GM10266 (cell line): ENCODE results near the gene SERPINB1.
A peak's percentile ranks its signal among the peaks of the same experiment; 100 is the strongest.

ENCODE experiments used
- DNase-seq: peaks from one replicate; pipeline ENCODE4 v3.0.0; 2012; ENCODE audit errors: extremely low spot score
- TF ChIP-seq, protein P1 (sequence below): IDR thresholded peaks from 2 replicates; pipeline ENCODE4 v1.5.1; 2012; ENCODE audit warnings: mild to moderate bottlenecking, low read depth; ENCODE audit not compliant: control insufficient read depth, insufficient read depth; ENCODE audit errors: missing control alignments

Gene SERPINB1

DNA sequence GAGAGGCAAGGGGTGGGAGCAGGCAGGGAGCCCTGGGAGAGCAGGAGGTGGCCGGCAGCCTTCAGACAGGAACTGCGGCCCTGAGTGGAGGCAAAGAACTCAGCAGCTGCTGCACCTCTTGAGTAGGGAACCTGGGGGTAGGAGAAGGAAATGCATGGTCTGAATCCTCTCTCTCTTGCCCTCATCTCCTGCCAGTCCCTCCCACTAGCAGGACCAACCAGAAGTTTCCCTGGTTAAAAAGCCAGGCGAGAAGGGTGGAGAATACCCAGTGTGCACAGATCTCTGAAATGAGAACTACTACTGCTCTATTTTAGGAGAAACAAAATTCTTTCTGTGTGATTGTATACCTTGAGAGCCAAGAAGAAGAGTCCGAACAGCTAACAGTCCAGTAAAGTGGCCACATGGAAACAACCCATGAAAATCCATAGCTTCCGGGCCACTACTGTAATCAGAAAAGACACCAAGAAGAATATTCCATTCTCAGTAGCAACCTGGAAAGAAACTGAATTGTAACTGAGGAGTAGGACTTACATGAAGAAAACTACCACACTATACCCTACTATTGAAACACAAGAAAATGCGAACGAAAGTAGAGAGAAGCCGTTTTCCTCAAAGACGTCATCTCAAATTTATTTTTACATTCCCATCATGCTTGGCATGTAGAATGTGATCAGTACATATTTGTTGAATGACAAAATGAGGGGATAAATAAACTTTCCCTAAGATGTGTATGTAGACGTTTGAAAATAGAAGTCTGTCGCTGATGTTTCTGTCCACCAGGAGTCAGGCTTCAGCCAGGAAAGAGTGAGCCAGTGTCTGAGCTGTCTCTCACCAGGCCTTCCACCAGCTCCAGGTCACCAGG lies 50.8 kb downstream of the SERPINB1 start:
- TF ChIP-seq, protein P1, sequence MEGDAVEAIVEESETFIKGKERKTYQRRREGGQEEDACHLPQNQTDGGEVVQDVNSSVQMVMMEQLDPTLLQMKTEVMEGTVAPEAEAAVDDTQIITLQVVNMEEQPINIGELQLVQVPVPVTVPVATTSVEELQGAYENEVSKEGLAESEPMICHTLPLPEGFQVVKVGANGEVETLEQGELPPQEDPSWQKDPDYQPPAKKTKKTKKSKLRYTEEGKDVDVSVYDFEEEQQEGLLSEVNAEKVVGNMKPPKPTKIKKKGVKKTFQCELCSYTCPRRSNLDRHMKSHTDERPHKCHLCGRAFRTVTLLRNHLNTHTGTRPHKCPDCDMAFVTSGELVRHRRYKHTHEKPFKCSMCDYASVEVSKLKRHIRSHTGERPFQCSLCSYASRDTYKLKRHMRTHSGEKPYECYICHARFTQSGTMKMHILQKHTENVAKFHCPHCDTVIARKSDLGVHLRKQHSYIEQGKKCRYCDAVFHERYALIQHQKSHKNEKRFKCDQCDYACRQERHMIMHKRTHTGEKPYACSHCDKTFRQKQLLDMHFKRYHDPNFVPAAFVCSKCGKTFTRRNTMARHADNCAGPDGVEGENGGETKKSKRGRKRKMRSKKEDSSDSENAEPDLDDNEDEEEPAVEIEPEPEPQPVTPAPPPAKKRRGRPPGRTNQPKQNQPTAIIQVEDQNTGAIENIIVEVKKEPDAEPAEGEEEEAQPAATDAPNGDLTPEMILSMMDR, result peak; percentile 73
- peak; percentile 71 for DNase-seq

DNA sequence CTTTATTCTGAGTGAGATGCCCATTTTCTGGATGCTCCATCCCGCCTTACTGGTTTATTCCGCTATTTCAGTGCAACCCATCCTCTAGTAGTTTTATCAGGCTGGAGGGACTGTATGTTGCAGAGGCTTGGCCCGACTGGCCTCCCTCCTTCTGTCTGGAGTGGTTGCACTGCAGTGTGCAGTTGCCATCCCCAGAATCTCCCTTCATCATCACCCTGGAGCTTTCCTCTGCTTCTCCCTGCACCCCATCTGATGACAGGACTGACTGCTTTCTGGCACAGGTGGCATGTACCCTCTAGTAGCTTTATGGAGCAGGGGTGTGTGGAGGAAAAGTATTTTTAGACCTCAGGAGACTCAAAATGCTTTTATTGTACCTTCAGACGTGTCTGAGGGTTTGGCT lies 55.4 kb downstream of the SERPINB1 start:
- DNase-seq, result no peak
- TF ChIP-seq, protein P1, result no peak

DNA sequence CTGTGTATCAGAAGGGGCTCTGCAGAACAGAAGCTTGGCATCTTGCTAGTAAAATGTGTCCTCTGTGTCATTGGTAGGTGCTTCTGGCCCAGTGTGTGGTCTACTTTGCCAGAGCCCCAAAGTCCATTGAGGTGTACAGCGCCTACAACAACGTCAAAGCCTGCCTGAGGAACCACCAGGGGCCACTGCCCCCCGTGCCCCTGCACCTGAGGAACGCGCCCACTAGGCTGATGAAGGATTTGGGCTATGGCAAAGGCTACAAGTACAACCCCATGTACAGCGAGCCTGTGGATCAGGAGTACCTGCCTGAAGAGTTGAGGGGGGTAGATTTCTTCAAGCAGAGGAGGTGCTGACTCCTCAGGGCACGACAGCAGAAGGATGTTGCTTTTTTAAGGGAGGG lies 56.7 kb downstream of the SERPINB1 start:
- TF ChIP-seq, protein P1, result no peak

DNA sequence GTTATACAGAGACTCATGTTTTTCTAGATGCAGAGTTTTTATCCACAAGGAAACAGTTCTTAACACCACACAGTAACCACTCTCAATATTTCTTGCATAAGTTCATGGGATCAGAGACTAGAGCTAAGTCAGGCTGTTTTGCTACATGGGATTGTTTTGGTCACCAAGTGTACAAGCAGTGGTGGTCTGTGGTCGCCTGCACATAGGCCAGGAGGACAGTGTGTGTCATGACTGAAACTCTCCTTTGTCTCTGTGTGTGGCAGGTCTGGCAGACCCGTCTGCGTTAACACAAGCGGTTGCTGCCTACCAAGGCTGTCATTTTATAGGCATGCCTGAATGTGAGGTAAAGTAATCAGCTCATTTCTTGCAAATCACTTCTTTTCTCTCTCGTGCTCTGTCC lies 57.6 kb downstream of the SERPINB1 start:
- TF ChIP-seq, protein P1, result no peak
- no peak for DNase-seq

More for the DNA sequence above, 56.7 kb downstream of the SERPINB1 start:
- no peak for DNase-seq

DNA sequence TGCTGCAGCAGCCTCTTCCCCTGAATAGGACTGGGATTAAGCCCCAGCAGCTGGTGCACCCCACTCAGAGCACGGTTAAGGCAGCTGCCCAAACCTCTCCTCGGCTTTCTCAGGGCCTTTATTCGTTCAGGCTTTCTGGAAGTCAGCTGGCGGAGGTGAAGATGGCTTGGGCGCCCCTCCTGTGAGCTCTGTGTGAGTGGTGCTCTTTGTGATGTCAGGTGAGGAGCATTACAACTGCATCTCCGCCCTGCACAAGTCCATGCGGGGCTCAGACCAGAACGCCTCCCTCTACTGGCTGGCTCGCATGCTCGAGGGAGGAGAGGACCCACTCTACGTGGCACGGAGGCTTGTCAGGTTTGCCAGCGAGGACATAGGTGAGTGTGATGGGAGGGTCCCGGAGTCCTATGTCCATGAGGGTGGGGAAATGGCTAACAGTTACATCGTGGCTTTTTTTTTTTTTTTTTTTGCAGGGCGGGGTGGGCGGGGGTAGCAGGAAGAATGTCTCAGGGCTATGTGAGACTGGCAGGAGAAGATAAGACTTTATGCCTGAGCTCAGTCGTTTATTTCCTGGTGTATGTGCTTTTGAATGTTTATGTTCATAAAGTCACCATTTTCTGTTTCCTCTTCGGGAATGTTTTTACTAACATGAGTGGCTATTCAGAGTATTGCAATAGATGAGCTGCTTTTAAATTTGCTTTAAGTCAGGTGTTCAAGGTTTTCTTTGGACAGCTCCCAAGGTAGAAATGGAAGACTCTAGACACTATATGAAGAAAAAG lies 58.3 kb downstream of the SERPINB1 start:
- TF ChIP-seq, protein P1, result no peak
- DNase-seq, result no peak

DNA sequence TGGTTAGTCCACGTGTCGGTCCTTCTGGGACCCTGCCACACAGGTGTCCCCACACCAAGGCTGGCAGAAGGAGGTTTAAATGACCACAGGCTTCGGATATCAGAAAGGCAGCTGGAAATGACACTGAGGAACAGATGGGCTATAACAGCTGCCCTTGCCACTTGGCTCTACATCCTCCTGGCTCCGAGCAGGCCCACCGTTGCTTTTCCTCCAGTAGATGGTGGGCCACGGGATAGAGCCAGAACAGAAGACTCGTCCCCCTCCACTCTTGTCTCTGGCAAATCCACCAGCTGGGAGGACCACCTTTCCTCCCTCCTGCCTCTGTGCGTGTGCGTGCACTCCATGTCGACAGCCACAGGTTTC lies 58.9 kb downstream of the SERPINB1 start:
- no peak for DNase-seq
- TF ChIP-seq, protein P1, result no peak

DNA sequence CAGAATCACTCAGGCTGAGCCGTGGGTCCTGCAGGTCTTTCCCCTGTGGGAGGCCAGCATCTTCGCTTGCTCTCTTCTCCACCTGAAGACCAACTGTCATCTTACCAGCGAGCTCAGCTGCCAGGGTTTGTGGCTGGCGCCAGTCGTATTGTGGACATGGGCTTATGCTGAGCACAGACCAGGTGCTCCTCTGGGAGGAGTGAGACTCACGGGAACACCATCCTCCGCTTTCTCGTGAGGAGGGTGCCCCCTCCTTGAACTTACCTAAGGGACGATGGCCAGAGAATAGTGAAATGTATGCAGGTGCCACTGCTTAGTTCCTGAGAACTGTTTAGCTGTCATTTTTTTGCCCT lies 59.3 kb downstream of the SERPINB1 start:
- no peak for DNase-seq
- TF ChIP-seq, protein P1, result no peak
